Stomach (tissue), 9 donors: ENCODE results near the gene DHCR7. TPM values are rescaled to one million over a fixed set of nuclear protein-coding genes. Genes with fewer than 3 reads are reported as not detected.

Source experiments
- DNase-seq, 2 donors: peaks; one replicate each; pipeline versions ENCODE4 v3.0.0 to v3.0.0-alpha.2; 2013 to 2019
- H3K27ac ChIP-seq, 5 donors: fragments of 200-600 bp in 4 of 5; sonication (generic) in 4 of 5; one replicate each; pipeline ENCODE4 v1.5.1; 2013 to 2019; ENCODE audit warnings: mild to moderate bottlenecking in 1 of 5, moderate library complexity in 1 of 5
- H3K27me3 ChIP-seq, 3 donors: fragments of 200-600 bp; sonication (generic); one replicate each; pipeline ENCODE4 v1.5.1; 2017 to 2019; ENCODE audit warnings: mixed run types in 1 of 3
- H3K36me3 ChIP-seq, 4 donors: fragments of 200-600 bp; sonication (generic); 1 replicate in 3 of 4; 2 replicates in 1 of 4; pipeline ENCODE4 v1.5.1; 2016 to 2019
- H3K4me1 ChIP-seq, 4 donors: fragments of 200-600 bp; sonication (generic); one replicate each; pipeline ENCODE4 v1.5.1; 2016 to 2019
- H3K4me3 ChIP-seq, 4 donors: fragments of 200-600 bp; sonication (generic) in 3 of 4; one replicate each; pipeline ENCODE4 v1.5.1; 2016 to 2019; ENCODE audit warnings: mild to moderate bottlenecking in 1 of 4
- H3K9me3 ChIP-seq, 4 donors: fragments of 200-600 bp; sonication (generic); one replicate each; pipeline ENCODE4 v1.5.1; 2016 to 2019
- CTCF ChIP-seq, 7 experiments: fragments of 450-650 bp in 4 of 7; fragments of 200-600 bp in 3 of 7; sonication (generic) in 3 of 7; IDR thresholded peaks; one replicate each; pipeline ENCODE4 v1.5.1; 2016 to 2019; ENCODE audit warnings: antibody characterized with exemption in 7 of 7, control low read depth in 2 of 7, mild to moderate bottlenecking in 1 of 7
- EP300 ChIP-seq: sonication (generic); formaldehyde crosslinking; IDR thresholded peaks from one replicate; pipeline ENCODE4 v1.6.1; 2017; ENCODE audit warnings: antibody characterized with exemption
- POLR2A ChIP-seq, 4 donors: fragments of 450-650 bp; IDR thresholded peaks; one replicate each; pipeline ENCODE4 v1.6.1; 2016; ENCODE audit warnings: antibody characterized with exemption in 4 of 4, control low read depth in 2 of 4, mild to moderate bottlenecking in 1 of 4, moderate library complexity in 1 of 4
- POLR2AphosphoS5 ChIP-seq, 3 donors: sonication (generic); formaldehyde crosslinking; IDR thresholded peaks; one replicate each; pipeline ENCODE4 v1.6.1; 2016; ENCODE audit warnings: antibody characterized with exemption in 3 of 3
- WGBS, 5 donors: extraction: QIAGEN DNeasy Blood & Tissue Kit in 3 of 5; methylation state at CpG; one replicate each; pipeline versions ENCODE4 v1.1.5 to v1.1.7; 2013 to 2018; 5-methylcytosine and 5-hydroxymethylcytosine counted together
- intact Hi-C: fragments of 100-400 bp; cut with DNase I; formaldehyde crosslinking; loops from one replicate; pipeline ENCODE4 v1.15.1; 2023; ENCODE audit warnings: low total_unique reads
- polyA plus RNA-seq, 3 donors: library from polyadenylated mRNA; stranded (reverse); fragments of 200-250 nt; gene quantifications; one replicate each; pipeline ENCODE4 v1.2.3, GENCODE V29; 2013
- total RNA-seq, 5 donors: library from RNA; depleted of rRNA; stranded (reverse); fragments of >200 nt; gene quantifications; one replicate each; pipeline versions ENCODE4 v1.1.0 to v1.2.3, GENCODE V29; 2014 to 2016
- donor health status: healthy with polysubstance abuse.
- donor health status: Bipolar disorder and iron deficiency.
- donor health status: healthy.

The DHCR7 gene
- total and polyA plus RNA-seq, 8 donors = 3.5 to 58.8 (median 15.1) TPM

GRCh38 chr11:71433648-71434450 is 14.3 kb downstream of the DHCR7 start:
- Histone ChIP-seq H3K27ac (peak overlapping the region in 4 of 5 donors; percentile 60 to 73 (median 70)), H3K4me1 (peaks cover 0 to 24% (median 7%) of the 10 kb centered on the region in 4 donors), H3K9me3 (no peaks in the 10 kb centered on the region), H3K4me3 (no peak overlapping the region), H3K36me3 (peaks cover 0 to 40% (median 38%) of the 10 kb centered on the region in 4 donors), H3K27me3 (no peaks in the 10 kb centered on the region)
- TF ChIP-seq CTCF (IDR thresholded peaks at IDR 0.05) = no peak
- no peak for TF ChIP-seq POLR2AphosphoS5 (IDR thresholded peaks at IDR 0.05)
- no peak for TF ChIP-seq POLR2A (IDR thresholded peaks at IDR 0.05)
- no peak for TF ChIP-seq EP300
- intact Hi-C loops = no loop called here
- WGBS, 5 donors = 52 to 67% (median 61%) methylated on average over 12 to 19 of the region's 19 CpGs
- peak; percentile 83 to 84 for DNase-seq

- 58 to 72% (median 63%) methylated on average over 7 of the region's 7 CpGs for WGBS, 5 donors
- Histone ChIP-seq H3K36me3 (peaks cover 0 to 32% (median 29%) of the 10 kb centered on the region in 4 donors), H3K4me3 (no peak overlapping the region), H3K4me1 (peaks cover 0 to 24% (median 9%) of the 10 kb centered on the region in 4 donors), H3K27ac (peak overlapping the region; percentile 41 to 73 (median 68)), H3K27me3 (no peaks in the 10 kb centered on the region), H3K9me3 (no peaks in the 10 kb centered on the region)
- DNase-seq = peak in 1 of 2 donors; percentile 47
- intact Hi-C loops = no loop called here
- no peak for TF ChIP-seq EP300
These were observed 15.2 kb downstream of the DHCR7 start for GRCh38 chr11:71432761-71433647.

- TF ChIP-seq POLR2A (IDR thresholded peaks at IDR 0.05) (no peak), EP300 (no peak), CTCF (IDR thresholded peaks at IDR 0.05) (no peak), POLR2AphosphoS5 (IDR thresholded peaks at IDR 0.05) (no peak)
- Histone ChIP-seq H3K9me3 (no peaks in the 10 kb centered on the region), H3K4me1 (peaks cover 0 to 24% (median 9%) of the 10 kb centered on the region in 4 donors), H3K27me3 (no peaks in the 10 kb centered on the region), H3K27ac (no peak overlapping the region), H3K4me3 (no peak overlapping the region), H3K36me3 (peaks cover 0 to 18% (median 15%) of the 10 kb centered on the region in 4 donors)
- intact Hi-C loops = no loop called here
- DNase-seq = no peak
- 60 to 77% (median 71%) methylated on average over 7 of the region's 7 CpGs for WGBS, 5 donors
These were observed 16.9 kb downstream of the DHCR7 start for GRCh38 chr11:71431271-71431670.

- no peaks in the 10 kb centered on the region for H3K27me3 ChIP-seq
These were observed 18.0 kb downstream of the DHCR7 start for GRCh38 chr11:71430166-71430565.

More at GRCh38 chr11:71430166-71430565, 18.0 kb downstream of the DHCR7 start:
- DNase-seq = no peak
- Histone ChIP-seq H3K27ac (no peak overlapping the region), H3K9me3 (no peaks in the 10 kb centered on the region), H3K36me3 (peaks cover 0 to 7% (median 5%) of the 10 kb centered on the region in 4 donors), H3K4me1 (peaks cover 0 to 24% (median 9%) of the 10 kb centered on the region in 4 donors), H3K4me3 (no peak overlapping the region)
- TF ChIP-seq EP300 = no peak
- TF ChIP-seq POLR2AphosphoS5 (IDR thresholded peaks at IDR 0.05) = no peak
- TF ChIP-seq POLR2A (IDR thresholded peaks at IDR 0.05) = no peak
- TF ChIP-seq CTCF (IDR thresholded peaks at IDR 0.05) = no peak
- WGBS, 5 donors = 90 to 95% (median 94%) methylated on average over 4 to 9 of the region's 9 CpGs
- intact Hi-C loops = no loop called here
